Stimulated activated CD4-positive, alpha-beta T cell treated with anti-CD3 and anti-CD28 coated beads, Interleukin-1b, Interleukin-23, amount 100 ng/mL, for 48 hours (primary cell): ENCODE data around the gene NHERF1.

ENCODE experiments used
- DNase-seq: peaks from one replicate; pipeline ENCODE4 v3.0.0-alpha.2; 2020

NHERF1 gene

DNA sequence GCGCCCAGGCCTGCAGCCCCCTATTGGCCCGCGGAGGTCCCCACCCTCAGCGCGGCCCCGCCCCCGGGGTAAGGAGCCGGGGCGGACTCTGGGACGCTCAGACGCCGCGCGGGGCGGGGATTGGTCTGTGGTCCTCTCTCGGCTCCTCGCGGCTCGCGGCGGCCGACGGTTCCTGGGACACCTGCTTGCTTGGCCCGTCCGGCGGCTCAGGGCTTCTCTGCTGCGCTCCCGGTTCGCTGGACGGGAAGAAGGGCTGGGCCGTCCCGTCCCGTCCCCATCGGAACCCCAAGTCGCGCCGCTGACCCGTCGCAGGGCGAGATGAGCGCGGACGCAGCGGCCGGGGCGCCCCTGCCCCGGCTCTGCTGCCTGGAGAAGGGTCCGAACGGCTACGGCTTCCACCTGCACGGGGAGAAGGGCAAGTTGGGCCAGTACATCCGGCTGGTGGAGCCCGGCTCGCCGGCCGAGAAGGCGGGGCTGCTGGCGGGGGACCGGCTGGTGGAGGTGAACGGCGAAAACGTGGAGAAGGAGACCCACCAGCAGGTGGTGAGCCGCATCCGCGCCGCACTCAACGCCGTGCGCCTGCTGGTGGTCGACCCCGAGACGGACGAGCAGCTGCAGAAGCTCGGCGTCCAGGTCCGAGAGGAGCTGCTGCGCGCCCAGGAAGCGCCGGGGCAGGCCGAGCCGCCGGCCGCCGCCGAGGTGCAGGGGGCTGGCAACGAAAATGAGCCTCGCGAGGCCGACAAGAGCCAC is at the start of gene NHERF1:
NHERF1 (plus strand) TSS at position 100 of the 750 bp plus-strand sequence; CDS start at position 319, 219 bp downstream.
- DNase-seq: peak; percentile 92

DNA sequence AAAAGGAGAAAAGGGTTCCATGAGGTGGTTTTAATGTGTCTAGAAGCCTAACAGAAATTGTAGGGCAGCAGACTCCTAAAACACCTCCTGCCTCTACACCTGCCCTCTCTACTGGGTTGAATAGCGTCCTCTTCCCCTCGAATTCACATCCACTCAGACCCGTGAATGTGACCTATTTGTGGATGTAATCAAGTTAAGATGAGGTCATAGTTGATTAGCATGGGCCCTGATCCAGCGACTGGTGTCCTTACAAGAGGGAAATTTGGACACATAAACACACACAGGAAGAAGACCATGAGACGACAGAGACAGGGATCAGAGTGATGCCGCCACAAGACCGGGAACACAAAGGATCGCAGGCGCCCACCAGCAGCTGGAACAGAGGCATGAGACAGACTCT is 49.2 kb upstream of the NHERF1 start:
- no peak for DNase-seq

DNA sequence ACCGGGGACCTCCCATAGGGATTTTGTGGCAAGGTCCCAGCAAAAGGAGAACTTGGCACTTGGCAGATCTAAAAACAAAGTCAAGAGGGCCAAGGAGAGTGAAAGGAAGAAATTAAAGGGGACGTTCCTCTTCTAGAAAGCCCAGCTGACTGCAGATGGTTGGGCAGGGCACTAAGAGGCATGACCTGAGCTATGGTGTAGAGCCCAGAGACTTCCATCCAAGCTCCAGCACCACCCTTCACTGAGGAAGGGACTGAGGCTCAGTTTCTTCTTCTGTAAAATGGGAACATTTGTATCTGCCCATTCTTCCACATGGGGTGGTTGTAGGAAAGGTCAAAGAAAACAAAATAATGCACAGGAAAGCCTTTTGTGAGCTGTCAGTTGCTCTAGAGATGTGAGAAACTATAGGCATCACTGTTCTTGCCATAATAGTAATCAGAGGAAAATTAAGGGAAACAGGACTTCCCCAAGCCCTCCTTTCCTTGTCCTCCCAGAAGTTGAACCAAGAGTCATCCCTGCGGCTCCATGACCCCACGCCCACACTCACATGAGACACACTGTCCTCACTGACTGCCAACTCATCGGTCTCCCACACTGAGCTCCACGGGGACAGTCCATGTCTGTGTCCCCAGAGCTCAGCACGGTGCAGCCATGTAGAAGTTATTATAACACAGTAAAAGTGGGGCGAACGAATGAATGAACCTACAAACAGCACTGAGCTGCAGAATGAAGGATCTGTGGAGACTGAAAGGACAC is 46.1 kb upstream of the NHERF1 start:
- DNase-seq: no peak

DNA sequence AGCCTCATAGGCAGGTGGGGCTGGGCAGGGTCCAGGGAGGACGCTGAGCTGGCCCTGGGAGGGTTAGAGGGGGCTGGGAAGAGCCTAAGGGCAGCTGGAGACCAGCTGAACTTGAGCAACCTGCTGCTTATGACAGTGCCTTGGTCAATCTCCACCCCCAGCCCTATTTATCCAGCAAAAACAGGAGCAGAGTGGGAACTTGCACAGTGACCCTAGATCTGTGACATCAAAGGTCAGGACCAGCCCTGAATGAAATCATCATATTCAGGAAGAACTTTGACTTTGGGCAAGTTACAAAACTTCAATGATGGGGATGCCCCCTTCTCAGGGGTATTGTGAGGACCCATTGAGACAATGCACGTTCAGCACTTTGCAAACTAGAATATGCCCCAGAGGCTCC is 45.1 kb upstream of the NHERF1 start:
- no peak for DNase-seq

DNA sequence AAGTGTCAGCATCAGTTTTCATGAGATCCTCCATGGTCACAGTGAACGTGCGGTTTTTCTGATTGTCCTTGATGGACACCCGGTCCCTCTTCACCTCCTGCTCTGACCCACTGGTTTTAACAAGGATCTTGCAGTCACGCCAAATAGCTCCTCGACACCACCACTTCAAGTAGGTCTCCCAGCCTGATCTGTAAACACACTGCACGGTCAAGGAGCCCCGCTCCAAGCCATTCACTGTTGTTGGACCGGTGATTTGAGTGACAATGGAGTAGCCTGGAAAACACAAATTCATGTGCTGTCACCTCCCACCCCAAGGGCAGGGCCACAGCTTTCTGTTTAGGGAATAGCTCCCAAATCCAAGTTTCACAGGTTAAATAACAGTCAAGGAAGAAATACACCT is 43.9 kb upstream of the NHERF1 start:
- no peak for DNase-seq

DNA sequence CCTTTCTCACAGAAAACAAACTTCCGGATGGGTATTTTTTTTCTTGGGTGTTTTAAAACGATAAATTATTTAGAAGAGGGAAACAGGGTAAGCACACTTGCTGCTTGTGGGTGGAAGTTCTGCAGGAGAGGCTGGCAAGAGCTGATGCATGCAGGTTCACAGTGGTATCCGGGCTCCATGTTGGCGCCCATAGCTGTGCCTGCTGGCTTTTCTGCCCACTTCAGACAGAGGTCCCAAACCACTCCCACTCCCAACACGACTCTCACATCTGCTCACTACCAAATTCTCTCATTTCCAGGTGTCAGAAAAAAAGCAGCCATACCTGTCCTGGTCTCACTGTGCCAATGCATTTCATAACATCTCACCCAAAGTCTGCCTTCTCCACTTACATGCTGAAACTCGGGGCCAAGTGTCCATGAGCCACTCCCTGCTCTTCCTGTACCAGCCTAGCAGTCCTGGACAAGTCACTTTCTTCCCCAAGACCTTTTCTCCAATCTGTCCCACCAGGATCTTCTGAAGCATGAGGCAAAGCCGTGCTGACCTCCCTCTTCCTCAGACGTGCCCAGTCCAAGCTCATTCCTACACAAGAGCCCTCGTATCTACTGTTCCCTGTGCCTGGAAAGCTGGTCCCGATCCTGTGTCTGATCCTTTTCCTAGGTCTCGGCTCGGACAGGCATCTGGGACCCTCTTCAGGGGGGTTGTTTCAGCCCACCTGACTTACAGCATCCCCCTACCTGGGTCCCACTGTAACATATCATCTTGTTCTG is 37.2 kb upstream of the NHERF1 start:
- no peak for DNase-seq

DNA sequence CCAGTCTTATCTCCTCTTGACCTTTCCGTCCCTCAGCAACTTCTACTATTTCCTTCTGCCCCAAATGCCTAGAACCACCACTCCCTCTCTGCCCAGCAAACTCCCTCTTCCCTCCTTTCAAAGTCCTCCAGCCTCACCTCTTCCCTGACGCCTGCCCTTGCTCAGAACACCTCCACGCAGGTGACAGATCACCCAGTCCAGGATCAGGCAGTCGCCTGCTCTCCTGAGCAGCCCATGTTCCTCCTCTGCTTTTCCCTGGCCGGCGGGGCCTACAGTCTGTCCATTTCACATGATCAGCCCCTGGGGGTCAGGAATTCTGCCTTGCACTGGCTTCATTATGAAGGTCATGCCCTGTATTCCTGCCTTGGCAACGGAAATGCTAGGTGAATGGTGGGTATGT is 36.1 kb upstream of the NHERF1 start:
- DNase-seq: no peak

DNA sequence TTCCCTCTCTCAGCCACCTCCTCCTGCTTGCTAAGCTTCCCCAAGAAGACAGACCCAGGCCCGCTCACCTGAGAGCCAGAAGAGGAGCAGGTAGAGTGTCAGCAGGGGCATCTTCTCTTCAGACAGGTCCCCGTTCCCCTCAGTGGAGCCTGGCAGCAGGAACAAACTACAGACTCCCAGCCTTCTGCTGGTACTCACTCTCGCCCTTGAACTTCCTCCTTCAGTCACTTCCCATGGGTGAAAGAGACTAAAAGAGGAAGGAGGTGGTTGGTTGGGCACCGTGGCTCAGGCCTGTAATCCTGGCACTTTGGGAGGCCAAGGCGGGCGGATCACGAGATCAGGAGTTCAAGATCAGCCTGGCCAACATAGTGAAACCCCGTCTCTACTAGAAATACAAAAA is 35.7 kb upstream of the NHERF1 start, which contains the start of gene CD300LF:
CD300LF (minus strand) TSS at position 168 of the 400 bp plus-strand sequence; CDS start at position 111, 57 bp downstream.
- DNase-seq: no peak

DNA sequence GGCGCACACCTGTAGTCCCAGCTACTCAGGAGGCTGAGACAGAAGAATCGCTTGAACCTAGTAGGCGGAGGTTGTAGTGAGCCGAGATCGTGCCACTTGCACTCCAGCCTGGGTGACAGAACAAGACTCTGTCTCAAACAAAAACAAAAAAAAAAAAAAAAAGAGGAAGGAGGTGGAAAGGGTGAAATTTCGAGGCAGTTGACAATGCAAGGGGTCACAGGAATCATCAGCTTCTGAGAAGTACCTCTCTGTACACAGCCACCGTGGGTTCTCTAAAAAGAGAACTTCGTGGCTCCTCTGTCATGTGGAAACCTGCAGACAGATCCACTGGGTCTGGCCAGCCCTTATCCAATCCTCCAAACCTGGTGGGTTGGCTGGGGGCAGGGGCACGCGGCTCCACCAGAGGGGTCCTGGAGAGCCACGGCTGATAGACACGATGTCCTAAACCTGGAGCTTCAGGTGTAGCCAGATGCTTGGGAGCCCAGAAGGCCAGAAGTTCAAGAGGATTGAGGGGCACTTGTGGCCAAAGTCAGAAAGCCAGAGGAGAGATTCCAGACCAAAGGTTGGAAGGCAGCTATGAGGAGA is 35.2 kb upstream of the NHERF1 start:
- no peak for DNase-seq

DNA sequence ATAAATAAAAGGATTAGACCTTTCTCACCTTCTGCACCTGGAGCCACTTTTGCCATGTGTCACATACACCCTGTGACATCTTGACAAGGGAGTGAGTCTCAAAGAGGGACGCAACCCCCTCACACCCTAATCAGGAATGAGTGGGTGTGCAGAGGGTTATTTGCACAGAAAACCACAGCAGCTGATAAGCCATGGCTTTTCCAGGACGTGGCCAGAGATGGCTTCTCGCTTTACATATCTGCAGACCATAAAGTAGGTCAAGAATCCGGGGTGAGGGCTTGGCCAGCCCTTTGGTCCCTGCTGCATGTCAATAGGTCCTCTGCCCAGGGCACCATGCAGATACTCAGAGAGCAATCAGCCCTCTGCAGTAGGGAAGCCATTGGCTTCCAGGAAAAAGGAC is 33.3 kb upstream of the NHERF1 start:
- DNase-seq: no peak

DNA sequence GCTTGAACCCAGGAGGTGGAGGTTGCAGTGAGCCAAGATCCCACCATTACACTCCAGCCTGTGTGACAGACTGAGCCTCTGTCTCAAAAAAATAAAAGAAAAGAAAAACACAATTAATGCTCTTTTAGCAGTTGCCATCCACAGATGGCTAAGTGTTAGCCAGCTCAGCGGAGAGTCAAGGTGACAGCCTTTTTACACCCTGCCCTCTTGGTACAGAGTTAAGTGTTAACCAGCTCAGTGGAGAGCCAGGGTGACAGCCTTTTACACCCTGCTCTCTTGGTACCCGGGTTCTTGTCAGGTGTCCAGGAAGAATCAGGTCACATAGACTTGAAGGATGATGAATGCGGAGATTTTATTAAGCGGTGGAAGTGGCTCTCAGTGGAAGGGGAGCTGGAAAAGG is 27.9 kb upstream of the NHERF1 start:
- no peak for DNase-seq

DNA sequence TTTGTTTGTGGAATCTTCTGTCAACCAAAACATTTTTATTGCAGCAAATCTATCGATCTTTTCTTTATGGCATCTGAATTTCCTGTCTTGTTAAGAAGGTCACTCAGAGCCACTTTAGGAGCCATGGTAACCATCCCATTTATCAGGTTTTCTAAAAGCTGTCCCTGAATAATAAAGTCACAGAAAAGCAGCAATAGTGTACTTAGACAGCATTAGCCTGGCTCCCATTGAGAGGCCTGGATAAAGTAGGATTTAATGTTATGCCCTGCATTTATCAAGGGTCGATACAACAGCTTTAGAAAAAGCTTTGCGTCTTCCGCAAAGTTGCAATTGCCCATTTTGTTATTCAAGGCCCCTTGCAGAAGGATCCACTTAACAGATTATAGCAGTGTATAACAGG is 25.6 kb upstream of the NHERF1 start:
- DNase-seq: no peak

DNA sequence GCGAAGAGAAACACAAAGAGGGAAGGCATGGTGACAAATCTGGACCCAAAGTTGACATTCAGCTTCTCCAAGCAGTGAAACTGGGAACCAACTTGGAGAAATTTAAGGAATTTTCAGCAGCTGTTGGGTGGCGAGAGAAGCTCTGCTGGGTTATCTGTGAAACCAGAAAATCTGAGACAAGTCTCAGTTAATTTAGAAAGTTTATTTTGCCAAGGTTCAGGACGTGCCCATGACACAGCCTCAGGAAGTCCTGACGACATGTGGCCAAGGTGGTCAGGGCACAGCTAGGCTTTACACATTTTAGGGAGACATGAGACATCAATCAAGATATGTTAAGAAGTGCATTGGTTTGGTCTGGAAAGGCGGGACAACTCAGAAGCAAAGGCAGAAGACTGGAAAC is 24.5 kb upstream of the NHERF1 start:
- no peak for DNase-seq

DNA sequence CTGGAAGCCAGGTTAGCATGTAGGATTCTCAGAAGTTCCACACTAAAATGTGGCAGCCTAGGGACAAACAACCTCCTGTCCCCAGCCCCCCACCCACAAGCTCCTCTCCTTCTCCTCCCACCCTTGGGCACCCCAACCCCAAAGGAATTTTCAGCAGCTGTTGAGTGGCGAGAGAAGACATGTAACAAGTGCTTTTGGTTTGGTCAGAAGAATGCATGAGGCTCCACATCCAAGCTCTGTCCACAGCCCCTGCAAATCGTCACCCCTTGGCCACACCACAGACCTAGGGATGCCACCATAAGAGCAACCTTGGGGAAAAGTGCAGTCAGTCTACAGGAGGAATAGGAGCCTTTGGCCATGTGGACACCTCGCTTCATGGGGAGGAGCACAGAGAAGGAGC is 23.3 kb upstream of the NHERF1 start:
- no peak for DNase-seq

DNA sequence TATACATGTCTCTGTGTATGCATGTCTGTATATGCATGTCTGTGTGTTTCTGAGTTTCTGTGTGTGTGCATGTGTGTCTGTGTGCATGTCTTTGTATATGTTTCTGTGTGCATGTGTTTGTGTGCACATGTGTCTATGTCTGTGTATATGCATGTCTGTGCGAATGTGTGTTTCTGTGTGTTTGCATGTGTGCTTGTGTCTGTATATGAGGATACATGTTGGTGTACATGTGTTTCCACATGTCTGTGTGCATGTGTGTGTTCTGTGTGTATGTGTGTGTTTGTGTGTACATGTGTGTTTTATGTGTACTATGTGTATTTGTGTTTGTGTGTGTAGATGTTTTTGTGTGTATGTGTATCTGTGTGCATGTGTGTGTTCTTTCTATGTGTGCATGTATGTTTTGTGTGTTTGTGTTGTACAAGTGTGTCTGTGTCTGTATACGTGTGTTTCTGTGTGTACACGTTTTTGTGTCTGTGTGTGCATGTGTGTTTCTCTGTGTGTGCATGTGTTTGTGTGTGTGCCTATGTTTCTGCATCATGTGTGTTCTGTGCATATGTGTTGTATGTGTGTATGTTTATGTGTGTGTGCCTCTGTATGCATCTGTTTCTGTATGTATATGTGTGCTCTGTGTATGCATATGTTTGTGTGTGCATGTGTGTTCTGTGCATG is 20.3 kb upstream of the NHERF1 start:
- no peak for DNase-seq

DNA sequence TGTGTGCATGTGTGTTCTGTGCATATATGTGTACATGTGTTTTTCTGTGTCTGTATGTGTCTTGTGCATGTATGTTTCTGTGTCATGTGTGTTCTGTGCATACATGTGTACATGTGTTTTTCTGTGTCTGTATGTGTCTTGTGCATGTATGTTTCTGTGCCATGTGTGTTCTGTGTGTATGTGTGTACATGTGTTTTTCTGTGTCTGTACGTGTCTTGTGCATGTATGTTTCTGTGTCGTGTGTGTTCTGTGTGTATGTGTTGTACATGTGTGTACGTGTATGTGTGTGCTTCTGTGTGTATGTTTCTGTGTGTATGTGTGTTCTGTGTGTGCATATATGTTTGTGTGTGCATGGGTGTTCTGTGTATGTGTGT is 19.7 kb upstream of the NHERF1 start:
- DNase-seq: no peak

DNA sequence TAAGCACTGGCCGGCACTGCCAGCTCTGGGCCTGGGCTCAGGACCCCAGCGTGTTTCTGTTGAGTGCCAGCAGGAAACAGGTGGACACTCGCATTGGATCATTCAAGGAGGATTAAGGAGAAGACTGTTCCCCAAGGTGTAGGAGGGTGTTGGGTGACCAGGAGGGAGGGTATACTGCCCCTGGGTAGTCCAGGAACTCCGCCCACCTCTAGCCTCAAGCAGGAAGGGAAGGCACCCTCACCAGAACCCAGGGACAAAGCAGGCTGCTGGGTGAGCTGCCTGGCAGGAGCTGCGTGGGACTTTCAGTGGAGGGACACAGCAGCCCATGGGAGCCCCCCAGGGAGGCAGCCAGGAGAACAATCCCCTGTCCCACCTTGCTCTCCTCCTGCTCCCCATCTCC is 19.1 kb upstream of the NHERF1 start:
- no peak for DNase-seq

DNA sequence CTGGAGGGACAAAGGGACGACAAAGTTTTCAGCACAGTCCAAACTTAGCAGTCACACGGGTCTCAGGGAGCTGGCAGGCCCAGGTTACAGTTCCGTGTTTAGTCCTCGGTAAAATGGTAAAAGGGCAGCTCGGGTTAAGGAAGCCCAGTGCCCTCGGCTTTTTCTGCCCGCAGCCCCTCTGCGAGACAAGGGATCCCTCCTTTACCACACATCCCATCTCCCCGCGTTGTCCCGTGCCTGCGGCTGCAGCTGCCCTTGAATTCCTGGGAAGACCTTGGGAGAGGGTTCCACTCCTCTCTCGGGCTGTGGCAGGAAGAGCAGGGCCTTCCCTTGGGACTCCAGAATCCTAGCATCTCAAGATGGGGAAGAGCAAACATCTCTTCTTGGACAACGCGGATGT is 18.6 kb upstream of the NHERF1 start:
- DNase-seq: no peak

DNA sequence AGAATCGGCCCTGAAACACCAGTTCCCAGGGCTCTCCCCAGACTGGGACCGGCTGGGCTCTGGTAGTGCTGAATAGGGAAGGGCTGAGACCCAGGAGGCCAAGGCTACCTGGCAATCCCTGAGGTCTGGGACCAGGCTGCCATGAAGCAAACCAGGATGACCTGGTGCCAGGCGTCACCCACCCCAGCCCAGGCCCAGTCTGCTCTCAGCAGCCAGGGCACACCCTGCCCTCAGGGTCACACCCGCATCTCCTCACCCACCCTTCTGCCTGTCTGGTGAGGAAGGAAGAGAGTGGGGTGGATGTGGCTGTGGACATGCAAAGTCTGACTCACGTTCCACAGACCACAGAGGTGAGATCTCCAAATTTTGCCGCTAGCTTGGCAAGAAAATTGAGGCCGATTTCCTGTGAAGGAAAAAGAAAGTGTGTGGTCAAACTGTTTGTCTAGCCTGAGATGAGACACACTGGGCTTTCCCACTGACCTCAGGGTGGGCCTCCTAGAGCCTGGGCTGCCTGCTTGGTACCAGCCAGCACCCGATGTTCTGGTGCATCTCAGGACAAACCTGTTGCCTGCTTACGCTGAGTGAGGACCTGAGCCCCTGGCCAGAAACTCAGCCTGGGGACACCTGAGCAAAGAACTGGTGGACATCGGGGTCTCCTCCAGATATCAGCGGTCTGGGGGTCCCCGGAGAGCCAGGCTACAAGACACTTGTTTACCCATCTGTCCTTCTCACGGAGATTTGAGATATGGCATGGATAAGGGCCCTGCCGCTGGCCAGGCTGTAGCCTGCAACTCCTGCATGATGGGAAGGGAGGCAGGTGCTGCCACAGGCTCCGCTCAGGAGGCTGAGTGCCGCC is 17.7 kb upstream of the NHERF1 start:
- peak; percentile 19 for DNase-seq

DNA sequence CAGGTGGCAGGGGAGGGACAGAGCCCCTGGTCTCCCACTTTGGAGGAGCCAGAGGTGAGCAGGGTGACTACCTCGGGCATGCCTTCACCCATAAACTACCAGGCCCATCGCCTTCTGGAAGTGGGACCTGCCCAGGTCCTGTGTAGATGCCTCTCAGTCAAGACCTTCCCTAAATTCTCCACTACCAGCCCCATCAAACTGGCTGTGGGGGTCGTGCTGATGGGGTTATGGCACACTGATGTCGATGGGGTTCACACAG is 17.2 kb upstream of the NHERF1 start:
- no peak for DNase-seq

DNA sequence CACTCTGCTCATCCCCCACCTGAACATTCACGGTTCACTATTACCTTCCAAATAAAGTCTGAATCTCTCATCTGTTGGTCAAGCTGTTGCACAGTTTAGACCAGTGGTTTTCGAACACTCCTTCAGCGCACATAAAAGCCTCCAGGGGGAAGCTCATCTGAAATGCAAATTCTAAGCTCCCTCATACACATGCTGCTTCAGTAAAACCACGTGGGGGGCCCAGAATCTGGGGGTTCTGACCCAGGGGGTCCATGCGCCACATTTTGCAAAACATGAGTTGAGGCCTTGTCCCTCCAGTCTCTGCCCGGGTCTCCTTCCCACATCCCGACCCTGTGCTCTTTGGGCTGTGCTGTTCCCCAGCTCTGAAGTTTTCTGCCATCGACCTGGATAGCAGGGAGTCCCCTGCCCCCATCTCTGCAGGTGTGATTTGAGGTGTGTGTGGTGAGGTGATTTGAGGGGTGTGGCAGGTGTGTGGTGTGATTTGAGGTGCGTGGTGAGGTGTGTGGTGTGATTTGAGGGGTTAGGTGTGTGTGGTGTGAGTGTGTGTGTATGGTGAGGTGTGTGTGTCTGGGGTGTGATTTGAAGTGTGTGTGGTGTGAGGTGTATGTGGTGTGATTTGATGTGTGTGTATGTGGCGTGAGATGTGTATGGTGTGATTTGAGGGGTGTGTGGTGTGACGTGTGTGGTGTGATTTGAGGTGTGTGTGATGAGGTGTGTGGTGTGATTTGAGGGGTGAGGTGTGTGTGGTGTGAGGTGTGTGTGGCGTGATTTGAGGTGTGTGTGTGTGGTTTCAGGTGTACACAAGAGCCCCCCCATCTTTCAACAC is 16.2 kb upstream of the NHERF1 start:
- no peak for DNase-seq
